GM18526 (cell line): ENCODE data around the gene NRM.

ENCODE experiments used
- POLR2A ChIP-seq: IDR thresholded peaks from 3 replicates; pipeline ENCODE4 v1.6.1; 2011; ENCODE audit not compliant: insufficient read length; ENCODE audit errors: extremely low read depth

Gene NRM

GRCh38 chr6:30683980-30684338 lies 6.8 kb downstream of the NRM start:
- TF ChIP-seq POLR2A = no peak

GRCh38 chr6:30683183-30683979 lies 7.4 kb downstream of the NRM start:
- no peak for TF ChIP-seq POLR2A

GRCh38 chr6:30682143-30683117 lies 8.4 kb downstream of the NRM start:
- TF ChIP-seq POLR2A = peak; percentile 65

- TF ChIP-seq POLR2A = no peak
Measured at GRCh38 chr6:30681766-30682142, 9.0 kb downstream of the NRM start.

- no peak for TF ChIP-seq POLR2A
Measured at GRCh38 chr6:30679765-30680535, 10.8 kb downstream of the NRM start.

- TF ChIP-seq POLR2A = no peak
Measured at GRCh38 chr6:30678964-30679726, 11.6 kb downstream of the NRM start.

- TF ChIP-seq POLR2A = no peak
Measured at GRCh38 chr6:30676660-30677285, 14.0 kb downstream of the NRM start.

- TF ChIP-seq POLR2A = peak; percentile 82
Measured at GRCh38 chr6:30672445-30673253, 18.1 kb downstream of the NRM start, which contains the start of gene DHX16. DHX16 (minus strand) TSS chr6:30673006; CDS start chr6:30672841, 165 bp downstream.

- no peak for TF ChIP-seq POLR2A
Measured at GRCh38 chr6:30670760-30671527, 19.8 kb downstream of the NRM start.

GRCh38 chr6:30664994-30665767 lies 25.6 kb downstream of the NRM start:
- no peak for TF ChIP-seq POLR2A

GRCh38 chr6:30657454-30657853 lies 33.3 kb downstream of the NRM start:
- TF ChIP-seq POLR2A = no peak

GRCh38 chr6:30656513-30656912 lies 34.3 kb downstream of the NRM start:
- TF ChIP-seq POLR2A = no peak

GRCh38 chr6:30655743-30656094 lies 35.1 kb downstream of the NRM start:
- no peak for TF ChIP-seq POLR2A
